Measurements from ENCODE around the gene GPR42. TPM values are rescaled to one million over a fixed set of nuclear protein-coding genes. Genes with fewer than 3 reads are reported as not detected.

GPR42 gene
- polyA plus RNA-seq, 2 of the 4 experiments (the other 2 are of a cell fraction): not detected

DNA sequence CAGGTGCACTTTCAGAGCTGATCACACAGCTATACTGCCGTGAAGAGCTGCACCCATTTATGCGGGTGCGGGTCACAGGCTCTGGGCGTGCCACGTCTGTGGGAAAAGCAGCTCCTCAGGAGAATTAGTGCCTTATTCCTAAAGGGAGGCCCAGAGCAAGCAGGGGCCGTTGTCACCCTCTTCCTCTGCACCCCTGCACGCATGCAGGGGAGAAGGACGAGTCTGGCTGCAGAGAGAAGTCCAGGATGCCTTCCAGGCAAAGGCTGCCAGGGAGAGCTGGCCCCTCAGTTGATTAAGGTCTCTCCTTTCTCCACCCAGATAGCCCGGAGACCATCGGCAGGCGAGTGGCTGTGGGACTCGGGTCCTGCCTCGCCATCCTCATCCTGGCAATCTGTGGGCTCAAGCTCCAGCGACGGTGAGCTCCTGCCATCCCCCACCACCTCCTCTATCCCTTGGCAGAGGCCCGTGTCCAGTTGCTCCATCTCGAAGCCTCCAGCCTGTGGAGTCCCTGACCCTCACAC lies 26.3 kb upstream of the GPR42 start:
- no peak overlapping the region for H3K4me2 ChIP-seq
- WGBS (ENCODE audit: missing lambda C conversion rate): 24% methylated on average over 17 of the region's 17 CpGs
- TF ChIP-seq FOSL2 (IDR thresholded peaks at IDR 0.05): no peak
- no peak for TF ChIP-seq FOSL2 (CRISPR knock-in tag; IDR thresholded peaks at IDR 0.05)
- no peak for TF ChIP-seq FOSB (CRISPR knock-in tag; IDR thresholded peaks at IDR 0.05)
- TF ChIP-seq USF2 (IDR thresholded peaks at IDR 0.05): no peak
- TF ChIP-seq CBX2 (IDR thresholded peaks at IDR 0.05; ENCODE audit: borderline replicate concordance, low read depth): no peak
- no peak for TF ChIP-seq SMC3 (IDR thresholded peaks at IDR 0.05)
- no peak for TF ChIP-seq MAZ (IDR thresholded peaks at IDR 0.05; ENCODE audit: borderline replicate concordance, low read depth, low read length)
- TF ChIP-seq RNF2 (IDR thresholded peaks at IDR 0.05; ENCODE audit: borderline replicate concordance, low read depth): no peak
- TF ChIP-seq RARB (CRISPR knock-in tag; IDR thresholded peaks at IDR 0.05): no peak
- TF ChIP-seq HOXA7 (CRISPR knock-in tag; IDR thresholded peaks at IDR 0.05): no peak
- no peak for TF ChIP-seq KDM1A (IDR thresholded peaks at IDR 0.05; ENCODE audit: low read depth)
- TF ChIP-seq, protein P1, sequence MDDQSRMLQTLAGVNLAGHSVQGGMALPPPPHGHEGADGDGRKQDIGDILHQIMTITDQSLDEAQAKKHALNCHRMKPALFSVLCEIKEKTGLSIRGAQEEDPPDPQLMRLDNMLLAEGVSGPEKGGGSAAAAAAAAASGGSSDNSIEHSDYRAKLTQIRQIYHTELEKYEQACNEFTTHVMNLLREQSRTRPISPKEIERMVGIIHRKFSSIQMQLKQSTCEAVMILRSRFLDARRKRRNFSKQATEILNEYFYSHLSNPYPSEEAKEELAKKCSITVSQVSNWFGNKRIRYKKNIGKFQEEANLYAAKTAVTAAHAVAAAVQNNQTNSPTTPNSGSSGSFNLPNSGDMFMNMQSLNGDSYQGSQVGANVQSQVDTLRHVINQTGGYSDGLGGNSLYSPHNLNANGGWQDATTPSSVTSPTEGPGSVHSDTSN (IDR thresholded peaks at IDR 0.05): no peak
- no peak for TF ChIP-seq BCL3 (IDR thresholded peaks at IDR 0.05)
- no peak for TF ChIP-seq HOXB5 (CRISPR knock-in tag; IDR thresholded peaks at IDR 0.05)
- no peak for TF ChIP-seq EHMT2 (IDR thresholded peaks at IDR 0.05; ENCODE audit: low read depth)
- no peak for TF ChIP-seq RAD21 (conservative IDR thresholded peaks at IDR 0.05 in 1 of 2, IDR thresholded peaks at IDR 0.05 in 1 of 2)
- no peak for TF ChIP-seq RFX5 (IDR thresholded peaks at IDR 0.05)
- TF ChIP-seq MYC (IDR thresholded peaks at IDR 0.05; ENCODE audit: borderline replicate concordance, low read length): no peak
- TF ChIP-seq, protein P2, sequence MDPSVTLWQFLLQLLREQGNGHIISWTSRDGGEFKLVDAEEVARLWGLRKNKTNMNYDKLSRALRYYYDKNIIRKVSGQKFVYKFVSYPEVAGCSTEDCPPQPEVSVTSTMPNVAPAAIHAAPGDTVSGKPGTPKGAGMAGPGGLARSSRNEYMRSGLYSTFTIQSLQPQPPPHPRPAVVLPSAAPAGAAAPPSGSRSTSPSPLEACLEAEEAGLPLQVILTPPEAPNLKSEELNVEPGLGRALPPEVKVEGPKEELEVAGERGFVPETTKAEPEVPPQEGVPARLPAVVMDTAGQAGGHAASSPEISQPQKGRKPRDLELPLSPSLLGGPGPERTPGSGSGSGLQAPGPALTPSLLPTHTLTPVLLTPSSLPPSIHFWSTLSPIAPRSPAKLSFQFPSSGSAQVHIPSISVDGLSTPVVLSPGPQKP (IDR thresholded peaks at IDR 0.05; ENCODE audit: low read depth, low read length): no peak
- TF ChIP-seq, protein P3, sequence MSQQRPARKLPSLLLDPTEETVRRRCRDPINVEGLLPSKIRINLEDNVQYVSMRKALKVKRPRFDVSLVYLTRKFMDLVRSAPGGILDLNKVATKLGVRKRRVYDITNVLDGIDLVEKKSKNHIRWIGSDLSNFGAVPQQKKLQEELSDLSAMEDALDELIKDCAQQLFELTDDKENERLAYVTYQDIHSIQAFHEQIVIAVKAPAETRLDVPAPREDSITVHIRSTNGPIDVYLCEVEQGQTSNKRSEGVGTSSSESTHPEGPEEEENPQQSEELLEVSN (IDR thresholded peaks at IDR 0.05; ENCODE audit: borderline replicate concordance, low read depth): no peak
- TF ChIP-seq REST (IDR thresholded peaks at IDR 0.05): no peak
- ChIA-PET CTCF (interaction anchor here (2.2 to 15.0 kb wide), 3 partner anchors 8 to 151 kb away, joined by 17 to 368 read pairs (median 26); no protein-coding TSS in a partner anchor), POLR2A (no interaction called here)
- H3K9me3 ChIP-seq: no peaks in the 10 kb centered on the region
- no peak overlapping the region for H3K4me3 ChIP-seq
- no peak for FAIRE-seq
- no peak for DNase-seq (ENCODE audit: low read depth in 1 of 2, low spot score in 1 of 2)
- ATAC-seq: no peak
- H3K4me1 ChIP-seq: no peaks in the 10 kb centered on the region
- no peak overlapping the region for H3K27ac ChIP-seq
